ENCODE results near the gene ZNF791.
"Not testable (repeated sequence)": the region's sequence is repeated elsewhere in the genome, so short reads cannot be mapped to it uniquely, and the experiment has no call there.

The ZNF791 gene

GRCh38 chr19:12610540-12611360, at the start of gene ZNF791, which contains the start of gene ZNF490:
ZNF791 (plus strand) TSS chr19:12610920; CDS start chr19:12611080, 160 bp downstream.
ZNF490 (minus strand) TSS chr19:12610813; CDS start chr19:12610680, 133 bp downstream.
- DNase-seq (ENCODE audit: low read depth, low spot score), result peak; percentile 93

- DNase-seq (ENCODE audit: low read depth, low spot score), result no peak
Measured at GRCh38 chr19:12564016-12564664, 46.6 kb upstream of the ZNF791 start.

- DNase-seq (ENCODE audit: low read depth, low spot score), result not testable (repeated sequence)
Measured at GRCh38 chr19:12566380-12566779, 44.3 kb upstream of the ZNF791 start.

- no peak for DNase-seq (ENCODE audit: low read depth, low spot score)
Measured at GRCh38 chr19:12567951-12568350, 42.8 kb upstream of the ZNF791 start.

GRCh38 chr19:12574036-12574435, 36.7 kb upstream of the ZNF791 start:
- DNase-seq (ENCODE audit: low read depth, low spot score), result no peak

GRCh38 chr19:12578641-12579040, 32.1 kb upstream of the ZNF791 start:
- DNase-seq (ENCODE audit: low read depth, low spot score), result no peak

- no peak for DNase-seq (ENCODE audit: low read depth, low spot score)
Measured at GRCh38 chr19:12580180-12580694, 30.5 kb upstream of the ZNF791 start.

- no peak for DNase-seq (ENCODE audit: low read depth, low spot score)
Measured at GRCh38 chr19:12581100-12581499, 29.6 kb upstream of the ZNF791 start.

GRCh38 chr19:12596485-12596884, 14.2 kb upstream of the ZNF791 start:
- no peak for DNase-seq (ENCODE audit: low read depth, low spot score)

- DNase-seq (ENCODE audit: low read depth, low spot score), result no peak
Measured at GRCh38 chr19:12596927-12597548, 13.7 kb upstream of the ZNF791 start.

GRCh38 chr19:12597594-12597993, 13.1 kb upstream of the ZNF791 start:
- no peak for DNase-seq (ENCODE audit: low read depth, low spot score)

GRCh38 chr19:12603714-12604113, 7.0 kb upstream of the ZNF791 start:
- no peak for DNase-seq (ENCODE audit: low read depth, low spot score)

- no peak for DNase-seq (ENCODE audit: low read depth, low spot score)
Measured at GRCh38 chr19:12606796-12607195, 3.9 kb upstream of the ZNF791 start.

- DNase-seq (ENCODE audit: low read depth, low spot score), result no peak
Measured at GRCh38 chr19:12607631-12608030, 3.1 kb upstream of the ZNF791 start.

GRCh38 chr19:12611361-12611699, 610 bp downstream of the ZNF791 start:
- no peak for DNase-seq (ENCODE audit: low read depth, low spot score)

GRCh38 chr19:12617646-12618045, 6.9 kb downstream of the ZNF791 start:
- DNase-seq (ENCODE audit: low read depth, low spot score), result no peak

- DNase-seq (ENCODE audit: low read depth, low spot score), result not testable (repeated sequence)
Measured at GRCh38 chr19:12621253-12622024, 10.7 kb downstream of the ZNF791 start.

- DNase-seq (ENCODE audit: low read depth, low spot score), result no peak
Measured at GRCh38 chr19:12623361-12624031, 12.8 kb downstream of the ZNF791 start.

- DNase-seq (ENCODE audit: low read depth, low spot score), result no peak
Measured at GRCh38 chr19:12626958-12627357, 16.2 kb downstream of the ZNF791 start.

- no peak for DNase-seq (ENCODE audit: low read depth, low spot score)
Measured at GRCh38 chr19:12628040-12629022, 17.6 kb downstream of the ZNF791 start.

Measured in iPS DF 19.7 (cell line).